Muscle of leg (tissue), 11 donors: ENCODE results near the gene TRIM10. TPM values are rescaled to one million over a fixed set of nuclear protein-coding genes. Genes with fewer than 3 reads are reported as not detected.
"Not testable (repeated sequence)": the region's sequence is repeated elsewhere in the genome, so short reads cannot be mapped to it uniquely, and the experiment has no call there.

Source experiments
- DNase-seq: peaks from one replicate; pipeline ENCODE4 v3.0.0; 2013
- H3K27ac ChIP-seq: one replicate; pipeline ENCODE4 v1.5.1; 2013; ENCODE audit warnings: mild to moderate bottlenecking, low read length, control low read depth
- H3K27me3 ChIP-seq: one replicate; pipeline ENCODE4 v1.6.1; 2013; ENCODE audit warnings: low read length; ENCODE audit not compliant: control insufficient read depth, insufficient read depth
- H3K36me3 ChIP-seq: one replicate; pipeline ENCODE4 v1.6.1; 2013; ENCODE audit warnings: low read length; ENCODE audit not compliant: control insufficient read depth, insufficient read depth
- H3K4me1 ChIP-seq: one replicate; pipeline ENCODE4 v1.6.1; 2013; ENCODE audit warnings: low read length; ENCODE audit not compliant: control insufficient read depth, insufficient read depth
- H3K4me3 ChIP-seq: one replicate; pipeline ENCODE4 v1.5.1; 2013; ENCODE audit warnings: low read length, control low read depth
- H3K9me3 ChIP-seq: replicated peaks from 2 replicates; pipeline ENCODE4 v1.6.1; 2013; ENCODE audit warnings: low read depth, low read length; ENCODE audit not compliant: control insufficient read depth
- WGBS: methylation state at CpG from one replicate; pipeline ENCODE4 v1.1.5; 2013; ENCODE audit warnings: missing lambda C conversion rate; ENCODE audit not compliant: insufficient coverage; 5-methylcytosine and 5-hydroxymethylcytosine counted together
- polyA plus RNA-seq, 8 donors: library from polyadenylated mRNA; unstranded; fragments of 120-200 nt; gene quantifications; one replicate each; pipeline versions ENCODE4 v1.2.1 to v1.2.3, GENCODE V29; 2013; ENCODE audit warnings: inconsistent platforms in 1 of 8, low replicate concordance in 1 of 8; ENCODE audit not compliant: insufficient read length in 8 of 8, insufficient read depth in 1 of 8
- total RNA-seq: library from RNA; stranded (reverse); fragments of 120-200 nt; gene quantifications from one replicate; pipeline ENCODE4 v1.2.4, GENCODE V29; 2013

TRIM10 gene
- total and polyA plus RNA-seq, 9 donors, result 0.17 to 0.83 (median 0.65) TPM

DNA sequence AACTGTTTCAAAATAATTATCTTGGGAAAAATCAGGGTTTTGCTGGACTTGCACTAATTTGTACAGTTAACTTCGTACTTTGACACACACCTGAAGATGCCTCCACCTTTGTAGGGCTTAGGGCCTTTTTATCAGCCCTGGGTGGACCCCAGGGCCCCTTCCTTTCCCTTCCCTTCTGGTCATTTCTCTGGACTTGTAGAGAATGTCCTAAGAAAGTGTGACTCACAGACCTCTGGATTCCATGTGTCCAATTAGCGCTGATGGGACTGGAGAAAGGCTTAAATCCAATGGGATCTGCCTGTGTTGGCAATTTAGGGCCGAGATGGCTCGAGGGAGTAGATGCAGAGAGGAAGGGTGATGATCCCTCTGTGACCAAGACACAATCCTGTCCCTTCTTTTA is 11.7 kb upstream of the TRIM10 start:
- Histone ChIP-seq H3K9me3 (no peaks in the 10 kb centered on the region), H3K36me3 (no peaks in the 10 kb centered on the region), H3K27me3 (peaks cover 50% of the 10 kb centered on the region), H3K27ac (no peak overlapping the region), H3K4me3 (no peak overlapping the region), H3K4me1 (peaks cover 9% of the 10 kb centered on the region)
- no peak for DNase-seq
- WGBS, result 58% methylated on average over 3 of the region's 4 CpGs

DNA sequence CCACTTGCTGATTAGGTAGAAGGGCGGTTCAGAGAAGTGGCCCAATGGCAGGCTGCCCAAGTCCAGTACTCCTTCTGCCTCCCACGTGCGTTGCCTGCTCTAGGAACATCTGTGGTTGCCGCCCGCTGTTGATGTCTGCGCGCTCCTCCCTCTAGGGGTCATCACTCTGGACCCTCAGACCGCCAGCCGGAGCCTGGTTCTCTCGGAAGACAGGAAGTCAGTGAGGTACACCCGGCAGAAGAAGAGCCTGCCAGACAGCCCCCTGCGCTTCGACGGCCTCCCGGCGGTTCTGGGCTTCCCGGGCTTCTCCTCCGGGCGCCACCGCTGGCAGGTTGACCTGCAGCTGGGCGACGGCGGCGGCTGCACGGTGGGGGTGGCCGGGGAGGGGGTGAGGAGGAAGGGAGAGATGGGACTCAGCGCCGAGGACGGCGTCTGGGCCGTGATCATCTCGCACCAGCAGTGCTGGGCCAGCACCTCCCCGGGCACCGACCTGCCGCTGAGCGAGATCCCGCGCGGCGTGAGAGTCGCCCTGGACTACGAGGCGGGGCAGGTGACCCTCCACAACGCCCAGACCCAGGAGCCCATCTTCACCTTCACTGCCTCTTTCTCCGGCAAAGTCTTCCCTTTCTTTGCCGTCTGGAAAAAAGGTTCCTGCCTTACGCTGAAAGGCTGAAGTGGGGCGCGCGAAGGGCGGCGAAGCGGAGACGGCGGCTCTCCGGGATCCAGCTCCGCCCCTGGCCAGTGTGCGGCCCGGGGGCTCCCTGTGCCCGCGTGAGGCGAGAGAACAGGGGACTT is 10.9 kb upstream of the TRIM10 start:
- Histone ChIP-seq H3K27me3 (peaks cover 50% of the 10 kb centered on the region), H3K4me3 (no peak overlapping the region), H3K4me1 (peaks cover 9% of the 10 kb centered on the region), H3K27ac (no peak overlapping the region), H3K9me3 (no peaks in the 10 kb centered on the region), H3K36me3 (no peaks in the 10 kb centered on the region)
- DNase-seq, result no peak
- 1% methylated on average over 61 of the region's 62 CpGs for WGBS

DNA sequence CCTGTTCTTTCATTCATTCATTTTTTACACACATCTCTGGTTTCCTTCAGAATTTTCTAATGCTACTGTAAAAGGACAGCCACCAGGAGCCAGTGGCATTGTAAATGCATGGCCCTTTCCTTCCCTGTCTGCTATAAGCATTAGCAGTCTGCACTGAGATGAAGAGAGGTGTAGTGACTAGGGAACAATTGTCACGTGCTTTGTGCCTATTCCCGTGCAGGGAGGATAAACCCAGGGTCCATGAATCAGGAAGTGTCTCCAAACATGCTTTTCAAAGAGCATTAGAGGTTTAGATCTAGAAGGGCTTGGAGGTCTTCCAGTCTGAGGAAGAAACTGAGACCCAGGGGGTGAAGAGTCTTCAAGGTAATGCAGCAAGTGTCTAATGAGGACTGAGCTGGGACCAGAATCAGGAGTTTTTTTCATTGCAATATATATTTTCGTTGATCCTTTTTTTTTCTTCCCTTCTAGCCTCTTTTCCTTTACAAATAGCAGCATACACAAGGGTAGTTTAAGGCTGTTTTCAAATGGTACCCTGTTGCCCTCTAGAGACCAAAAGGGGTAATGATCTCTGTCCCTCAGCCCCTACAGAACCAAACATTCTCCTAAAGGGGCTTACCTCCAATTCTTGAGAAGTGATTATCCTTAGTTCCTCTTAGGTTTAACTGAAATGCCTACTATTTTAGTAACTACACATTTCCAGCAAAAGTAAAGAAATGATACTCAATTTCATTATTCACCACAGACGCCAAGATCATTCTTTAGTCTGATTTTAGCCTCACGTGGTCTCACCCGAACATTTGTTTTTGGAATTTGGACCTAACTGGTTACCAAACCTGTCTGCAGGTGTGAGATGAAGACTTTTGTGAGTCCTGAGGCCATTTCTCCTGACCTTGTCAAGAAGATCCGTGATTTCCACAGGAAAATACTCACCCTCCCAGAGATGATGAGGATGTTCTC is 8.9 kb upstream of the TRIM10 start:
- Histone ChIP-seq H3K27me3 (peaks cover 45% of the 10 kb centered on the region), H3K9me3 (no peaks in the 10 kb centered on the region), H3K27ac (no peak overlapping the region), H3K4me1 (peaks cover 9% of the 10 kb centered on the region), H3K36me3 (no peaks in the 10 kb centered on the region), H3K4me3 (no peak overlapping the region)
- WGBS, result no CpG with 5 or more reads among the region's 7 CpGs
- peak; percentile 29 for DNase-seq

DNA sequence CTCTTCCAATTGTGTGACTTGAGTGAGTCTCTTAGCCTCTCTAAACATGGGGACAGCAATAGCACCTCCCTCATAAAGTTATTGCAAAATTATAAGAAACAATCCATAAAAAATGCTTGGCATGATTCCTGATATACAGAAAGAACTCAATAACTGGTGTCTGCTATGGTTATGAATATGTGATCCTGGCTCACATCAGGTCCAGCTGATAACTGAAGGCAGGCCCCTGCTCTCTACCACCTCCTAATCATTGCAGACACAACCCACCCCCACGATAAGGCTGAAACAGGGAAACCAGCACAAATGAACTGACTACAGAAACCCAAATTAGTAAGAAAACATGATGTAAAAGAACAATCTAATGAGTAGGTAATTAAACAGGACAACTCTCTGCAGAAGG is 7.7 kb upstream of the TRIM10 start:
- Histone ChIP-seq H3K27ac (no peak overlapping the region), H3K27me3 (peaks cover 45% of the 10 kb centered on the region)

DNA sequence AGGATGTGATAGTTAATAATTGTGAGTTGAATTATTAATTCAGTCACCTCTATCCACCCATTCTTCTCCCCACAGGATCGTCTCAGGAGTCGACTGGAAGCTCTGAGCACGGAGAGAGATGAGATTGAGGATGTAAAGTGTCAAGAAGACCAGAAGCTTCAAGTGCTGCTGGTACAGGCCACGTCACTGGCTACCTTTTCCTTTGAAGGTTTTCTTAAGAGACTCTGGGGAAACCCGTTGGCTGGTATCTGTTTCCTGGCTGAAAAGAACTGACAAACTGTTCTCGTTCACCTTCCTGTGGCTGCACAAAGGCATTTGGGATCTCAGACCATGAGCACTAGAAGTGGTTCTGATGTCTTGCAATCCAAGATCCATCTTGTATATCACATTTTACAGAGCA is 6.1 kb upstream of the TRIM10 start:
- Histone ChIP-seq H3K4me1 (peaks cover 5% of the 10 kb centered on the region), H3K36me3 (no peaks in the 10 kb centered on the region), H3K27ac (no peak overlapping the region), H3K27me3 (peaks cover 36% of the 10 kb centered on the region), H3K9me3 (no peaks in the 10 kb centered on the region), H3K4me3 (no peak overlapping the region)
- no peak for DNase-seq
- 46% methylated on average over 4 of the region's 6 CpGs for WGBS

More for the DNA sequence above, 7.7 kb upstream of the TRIM10 start:
- no peaks in the 10 kb centered on the region for H3K36me3 ChIP-seq
- WGBS, result no CpG with 5 or more reads among the region's 1 CpG
- H3K4me3 ChIP-seq, result no peak overlapping the region
- no peaks in the 10 kb centered on the region for H3K9me3 ChIP-seq
- no peak for DNase-seq
- peaks cover 9% of the 10 kb centered on the region for H3K4me1 ChIP-seq

DNA sequence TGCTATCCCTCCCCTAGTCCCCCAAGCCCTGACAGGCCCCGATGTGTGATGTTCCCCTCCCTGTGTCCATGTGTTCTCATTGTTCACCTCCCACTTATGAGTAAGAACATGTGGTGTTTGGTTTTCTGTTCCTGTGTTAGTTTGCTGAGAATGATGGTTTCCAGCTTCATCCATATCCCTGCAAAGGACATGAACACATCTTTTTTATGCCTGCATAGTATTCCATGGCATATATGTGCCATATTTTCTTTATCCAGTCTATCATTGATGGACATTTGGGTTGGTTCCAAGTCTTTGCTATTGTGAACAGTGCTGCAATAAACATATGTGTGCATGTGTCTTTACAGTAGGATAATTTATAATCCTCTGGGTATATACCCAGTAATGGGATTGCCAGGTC is 4.2 kb upstream of the TRIM10 start:
- DNase-seq, H3K27ac ChIP-seq, H3K4me1 ChIP-seq, H3K9me3 ChIP-seq, H3K36me3 ChIP-seq, H3K4me3 ChIP-seq: not testable (repeated sequence)
- no CpG with 5 or more reads among the region's 1 CpG for WGBS
- H3K27me3 ChIP-seq, result peaks cover 19% of the 10 kb centered on the region

DNA sequence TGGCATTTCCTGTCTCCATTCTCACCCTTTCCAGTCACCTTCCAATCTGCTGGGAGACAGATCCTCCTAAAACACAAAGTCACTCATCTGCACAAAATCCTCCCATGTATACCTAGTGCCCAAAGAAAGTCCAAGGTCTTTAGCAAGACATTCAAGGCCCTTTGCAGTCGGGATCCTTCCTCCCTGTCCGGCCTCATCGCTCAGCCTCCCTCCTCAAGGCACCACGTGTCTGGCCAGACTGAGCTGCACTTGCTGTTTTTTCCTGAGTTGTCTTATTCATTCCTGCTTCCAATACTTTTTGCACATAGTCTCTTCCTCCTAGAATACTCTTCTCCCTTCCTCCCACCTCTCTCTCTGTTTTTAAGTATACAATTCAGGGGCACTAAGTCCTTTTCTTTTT is 3.7 kb upstream of the TRIM10 start:
- Histone ChIP-seq H3K9me3 (no peaks in the 10 kb centered on the region), H3K27ac (no peak overlapping the region), H3K27me3 (peaks cover 16% of the 10 kb centered on the region), H3K36me3 (no peaks in the 10 kb centered on the region), H3K4me3 (no peak overlapping the region), H3K4me1 (no peaks in the 10 kb centered on the region)
- DNase-seq, result no peak
- WGBS, result 88% methylated on average over 4 of the region's 4 CpGs

DNA sequence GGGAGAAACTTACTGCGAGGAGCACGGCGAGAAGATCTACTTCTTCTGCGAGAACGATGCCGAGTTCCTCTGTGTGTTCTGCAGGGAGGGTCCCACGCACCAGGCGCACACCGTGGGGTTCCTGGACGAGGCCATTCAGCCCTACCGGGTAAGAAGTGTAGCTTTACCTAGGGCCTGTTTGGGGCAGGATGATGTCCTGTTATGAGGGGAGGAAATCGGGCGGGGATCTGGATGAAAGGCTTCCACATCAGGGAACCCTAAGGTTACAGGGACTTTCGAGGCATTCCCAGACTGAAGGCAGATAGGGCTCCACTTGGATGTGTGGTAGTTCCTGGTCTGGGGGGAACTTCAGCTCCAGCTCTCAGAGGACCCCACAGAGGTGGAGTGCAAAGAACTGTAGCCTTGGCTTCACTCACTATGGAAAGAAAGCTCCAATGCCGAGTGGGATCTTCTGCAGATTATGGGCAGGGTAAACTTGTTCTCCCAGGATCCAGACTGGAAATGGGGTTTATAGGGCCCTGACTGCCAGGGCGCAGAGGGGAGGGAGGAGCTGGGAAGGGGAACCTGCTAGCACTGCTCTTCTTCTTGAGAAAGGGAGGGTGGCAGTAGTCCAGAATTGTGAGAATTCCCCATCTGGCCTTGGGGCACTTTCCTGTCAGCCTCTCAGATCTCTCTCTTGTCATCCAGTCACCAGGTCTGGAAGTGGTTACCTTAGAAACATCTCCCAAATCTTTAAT is 3.1 kb upstream of the TRIM10 start:
- Histone ChIP-seq H3K9me3 (no peaks in the 10 kb centered on the region), H3K27ac (no peak overlapping the region), H3K27me3 (peaks cover 13% of the 10 kb centered on the region), H3K4me1 (no peaks in the 10 kb centered on the region), H3K36me3 (no peaks in the 10 kb centered on the region), H3K4me3 (no peak overlapping the region)
- DNase-seq, result no peak
- 85% methylated on average over 15 of the region's 16 CpGs for WGBS

DNA sequence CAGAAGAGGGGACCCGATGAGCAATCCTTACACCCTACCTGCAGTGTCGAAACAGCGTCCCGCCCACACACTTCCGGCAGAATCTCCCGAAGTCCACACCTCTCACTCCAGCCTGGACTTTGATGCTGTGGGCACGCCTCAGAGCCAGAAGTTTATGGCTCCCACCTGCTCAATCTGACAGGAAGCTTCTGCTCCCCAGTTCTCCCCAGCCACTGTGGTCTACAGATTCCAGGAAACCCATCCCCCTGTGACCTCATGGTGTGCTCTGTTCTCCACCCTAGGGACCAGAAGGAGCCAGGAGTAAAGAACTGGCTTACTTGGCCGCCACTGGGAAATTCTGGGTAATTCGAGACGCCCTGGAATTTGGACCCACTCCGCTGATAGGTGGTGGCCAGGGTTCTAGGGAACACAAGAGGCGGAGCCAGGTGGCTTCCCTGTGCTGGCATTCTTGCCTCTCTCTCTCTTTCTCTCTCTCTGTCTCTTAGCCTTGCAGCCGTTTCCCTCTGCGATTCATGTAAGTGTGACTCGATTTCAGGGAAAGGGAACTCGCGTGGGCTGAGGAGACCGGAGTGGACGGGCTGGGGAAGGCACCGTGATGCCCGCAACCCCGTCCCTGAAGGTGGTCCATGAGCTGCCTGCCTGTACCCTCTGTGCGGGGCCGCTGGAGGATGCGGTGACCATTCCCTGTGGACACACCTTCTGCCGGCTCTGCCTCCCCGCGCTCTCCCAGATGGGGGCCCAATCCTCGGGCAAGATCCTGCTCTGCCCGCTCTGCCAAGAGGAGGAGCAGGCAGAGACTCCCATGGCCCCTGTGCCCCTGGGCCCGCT is 2.3 kb upstream of the TRIM10 start, which contains the start of gene TRIM15:
TRIM15 (plus strand) TSS at position 457 of the 828 bp plus-strand sequence; CDS start at position 596, 139 bp downstream.
- no peak for DNase-seq
- 72% methylated on average over 20 of the region's 31 CpGs for WGBS
- no peaks in the 10 kb centered on the region for H3K9me3 ChIP-seq
- H3K4me3 ChIP-seq, result no peak within 1 kb of the TSS
- no peak within 1 kb of the TSS for H3K27ac ChIP-seq
- no peaks in the 10 kb centered on the region for H3K36me3 ChIP-seq
- H3K27me3 ChIP-seq, result peaks cover 8% of the 10 kb centered on the region
- no peaks in the 10 kb centered on the region for H3K4me1 ChIP-seq
